C1 segment of cervical spinal cord (tissue), 14 donors: ENCODE measurements around the gene GCNT2.
"Not testable (repeated sequence)": the region's sequence is repeated elsewhere in the genome, so short reads cannot be mapped to it uniquely, and the experiment has no call there.

Experiments
- DNase-seq, 14 donors: peaks; one replicate each; lab custom pipeline; 2025; lab: John Stamatoyannopoulos, UW

Gene GCNT2

GRCh38 chr6:10521104-10521808, at the start of gene GCNT2:
Gene GCNT2 (plus strand): TSS chr6:10521351. CDS start chr6:10528912, 7,561 bp downstream.
- no peak for DNase-seq

GRCh38 chr6:10472634-10473033, 48.5 kb upstream of the GCNT2 start:
- no peak for DNase-seq

GRCh38 chr6:10478187-10479040, 42.7 kb upstream of the GCNT2 start:
- DNase-seq: no peak

DNA sequence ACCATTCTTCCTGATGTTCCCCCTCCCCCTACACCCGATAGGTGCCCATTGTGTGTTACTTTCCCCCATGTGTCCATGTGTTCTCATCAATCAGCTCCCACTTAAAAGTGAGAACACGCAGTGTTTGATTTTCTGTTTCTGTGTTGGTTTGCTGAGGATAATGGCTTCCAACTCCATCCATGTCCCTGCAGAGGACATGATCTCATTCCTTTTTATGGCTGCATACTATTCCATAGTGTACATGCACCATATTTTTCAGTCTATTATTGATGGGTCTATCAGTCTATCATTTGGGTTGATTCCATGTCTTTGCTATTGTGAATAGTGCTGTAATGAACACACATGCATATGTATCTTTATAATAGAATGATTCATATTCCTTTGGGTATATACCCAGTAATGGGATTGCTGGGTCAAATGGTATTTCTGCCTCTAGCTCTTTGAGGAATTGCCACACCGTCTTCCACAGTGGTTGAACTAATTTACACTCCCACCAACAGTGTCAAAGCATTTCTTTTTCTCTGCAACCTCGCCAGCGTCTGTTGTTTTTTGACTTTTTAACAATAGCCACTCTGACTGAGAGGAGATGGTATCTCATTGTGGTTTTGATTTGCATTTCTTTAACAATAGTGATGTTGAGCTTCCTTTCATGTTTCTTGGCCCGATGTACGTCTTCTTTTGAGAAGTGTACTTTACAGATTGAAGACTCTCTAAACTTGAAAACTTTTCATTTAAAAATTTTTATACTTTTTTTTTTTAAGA, 41.0 kb upstream of the GCNT2 start:
- DNase-seq: no peak

- DNase-seq: no peak
These were observed 40.0 kb upstream of the GCNT2 start for GRCh38 chr6:10481101-10481500.

GRCh38 chr6:10482636-10483257, 38.4 kb upstream of the GCNT2 start:
- no peak for DNase-seq

DNA sequence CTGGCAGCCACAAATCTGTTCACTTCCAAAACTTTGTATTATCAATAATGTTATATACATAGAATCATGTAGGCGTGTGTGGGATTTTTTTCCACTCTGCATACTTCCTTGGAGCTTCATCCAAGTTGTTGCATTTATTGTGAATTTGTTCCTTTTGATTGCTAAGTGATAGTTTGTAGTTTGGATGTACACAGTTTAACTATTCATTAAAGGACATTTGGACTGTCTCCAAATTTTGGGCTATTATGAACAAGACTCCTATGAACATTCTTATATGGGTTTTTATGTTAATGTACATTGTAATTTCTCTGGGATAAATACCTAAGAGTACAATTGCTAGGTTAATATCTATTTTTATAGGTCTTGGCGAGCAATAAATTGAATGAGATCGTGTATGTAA, 36.2 kb upstream of the GCNT2 start:
- DNase-seq: no peak

DNA sequence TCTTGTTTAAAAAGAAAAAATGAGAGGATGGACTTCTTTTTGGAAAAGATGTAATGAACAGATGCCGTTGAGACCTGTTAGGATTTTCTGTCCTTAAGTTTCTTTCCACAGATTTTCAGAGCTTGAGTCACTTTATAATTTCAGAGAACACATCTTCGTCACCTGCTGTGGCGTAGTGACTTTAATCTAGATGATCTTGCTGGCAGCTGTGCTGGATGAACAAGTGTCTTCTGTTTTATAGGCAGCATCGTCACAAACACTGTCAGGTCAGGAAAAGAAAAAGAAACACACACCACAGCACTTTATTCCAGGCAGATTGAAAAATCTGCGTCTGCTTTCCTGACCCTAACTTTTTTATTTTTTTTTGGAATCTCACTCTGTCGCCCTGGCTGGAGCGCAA, 35.7 kb upstream of the GCNT2 start:
- no peak for DNase-seq

- no peak for DNase-seq
These were observed 34.9 kb upstream of the GCNT2 start for GRCh38 chr6:10486215-10486614.

DNA sequence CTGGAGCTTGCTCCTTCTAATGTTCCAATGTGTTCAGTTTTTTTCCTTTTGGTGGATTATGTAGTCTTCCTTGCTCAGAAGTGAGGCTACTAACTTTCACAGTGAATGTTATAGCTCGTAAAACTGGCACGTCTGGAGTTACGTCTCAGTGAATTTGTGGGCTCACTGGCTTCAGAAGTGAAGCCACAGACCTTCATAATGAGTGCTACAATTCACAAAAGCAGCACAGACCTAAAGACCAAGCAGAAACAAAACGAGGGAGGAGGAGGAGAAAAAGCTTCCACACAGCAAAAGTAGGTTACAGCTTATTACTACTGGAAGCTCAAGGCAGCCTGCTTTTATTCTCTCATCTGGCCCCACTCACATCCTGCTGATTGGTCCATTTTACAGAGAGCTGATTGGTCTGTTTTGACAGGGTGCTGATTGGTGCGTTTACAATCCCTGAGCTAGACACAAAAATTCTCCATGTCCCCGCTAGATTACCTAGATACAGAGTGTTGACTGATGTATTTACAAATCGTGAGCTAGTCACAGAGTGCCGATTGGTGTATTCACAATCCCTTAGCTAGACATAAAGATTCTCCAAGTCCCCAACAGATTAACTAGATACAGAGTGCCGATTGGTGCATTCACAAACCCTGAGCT, 34.1 kb upstream of the GCNT2 start:
- not testable (repeated sequence) for DNase-seq

- DNase-seq: no peak
These were observed 33.4 kb upstream of the GCNT2 start for GRCh38 chr6:10487668-10488327.

DNA sequence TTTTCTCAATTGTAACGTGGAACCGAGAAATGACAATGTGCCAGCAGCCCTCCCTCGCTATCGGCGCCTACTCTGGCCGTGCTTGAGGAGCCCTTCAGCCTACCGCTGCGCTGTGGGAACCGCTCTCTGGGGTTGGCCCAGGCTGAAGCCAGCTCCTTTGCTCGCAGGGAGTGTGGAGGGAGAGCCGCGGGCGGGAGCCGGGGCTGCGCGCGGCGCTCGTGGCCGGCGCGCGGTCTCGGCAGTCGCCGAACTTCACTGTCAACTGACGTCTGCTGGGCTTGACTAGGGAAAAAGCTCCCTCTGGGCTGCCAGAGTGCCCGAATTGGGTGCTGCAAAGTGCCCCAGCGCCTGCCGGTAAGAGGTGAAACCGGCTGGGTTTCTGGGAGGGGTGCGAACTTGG, 29.7 kb upstream of the GCNT2 start:
- DNase-seq: no peak

GRCh38 chr6:10491905-10492304, 29.2 kb upstream of the GCNT2 start:
- DNase-seq: not testable (repeated sequence)

DNA sequence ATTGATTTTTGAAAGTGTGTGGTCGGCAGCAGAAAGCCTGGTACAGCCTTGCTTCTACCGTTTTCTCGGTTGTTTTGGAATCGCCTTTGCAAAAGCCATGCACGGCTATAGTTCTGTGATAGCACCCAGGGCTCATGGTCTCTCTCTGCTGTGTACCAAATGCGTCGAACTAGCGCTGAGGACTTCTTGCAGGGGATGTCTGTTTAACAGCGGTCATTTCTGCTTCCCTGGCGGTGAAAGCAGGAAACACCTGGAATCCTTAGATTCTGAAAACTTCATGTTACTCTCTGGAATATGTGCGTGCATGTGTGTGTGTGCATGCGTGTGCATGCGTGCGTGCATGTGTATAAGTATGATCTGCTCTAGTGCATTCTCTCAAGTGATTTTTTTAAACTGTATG, 26.1 kb upstream of the GCNT2 start:
- no peak for DNase-seq

GRCh38 chr6:10505529-10505928, 15.6 kb upstream of the GCNT2 start:
- DNase-seq: no peak

DNA sequence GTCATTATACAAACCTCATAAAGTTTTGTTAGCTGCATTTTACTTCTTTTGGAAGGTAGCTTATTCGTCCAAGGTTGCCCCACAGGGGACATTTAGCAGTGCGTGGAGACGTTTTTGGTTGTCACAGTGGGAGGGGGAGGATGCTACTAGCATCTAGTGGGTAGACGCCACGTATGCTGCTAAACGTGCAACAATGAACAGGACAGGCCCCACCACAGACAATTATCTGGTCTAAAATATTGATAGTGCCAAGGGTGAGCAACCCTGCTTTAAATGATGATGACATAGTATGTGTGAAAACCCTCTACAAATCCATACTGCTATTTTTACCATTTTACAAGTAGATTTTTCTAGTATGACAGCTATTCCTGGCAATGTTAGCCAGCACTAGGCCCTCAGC, 13.9 kb upstream of the GCNT2 start:
- DNase-seq: no peak

DNA sequence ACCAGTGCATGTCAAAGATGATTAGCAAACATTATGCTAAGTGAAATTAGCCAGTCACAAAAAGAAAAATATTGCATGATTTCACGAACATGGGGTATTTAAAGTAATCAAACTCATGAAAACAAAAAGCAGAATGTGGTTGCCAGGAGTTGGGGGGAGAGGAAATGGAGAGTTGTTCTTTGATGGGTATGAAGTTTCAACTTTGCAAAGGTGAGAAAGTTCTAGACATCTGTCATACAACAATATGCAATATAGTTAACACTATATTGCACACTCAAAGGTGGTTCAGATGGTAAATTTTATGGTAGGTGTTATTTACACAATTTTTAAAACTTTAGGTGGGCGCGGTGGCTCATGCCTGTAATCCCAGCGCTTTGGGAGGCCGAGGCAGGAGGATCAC, 13.4 kb upstream of the GCNT2 start:
- no peak for DNase-seq

- peak in 9 of 14 donors; percentile 10 to 52 (median 15) for DNase-seq
These were observed 10.4 kb upstream of the GCNT2 start for GRCh38 chr6:10510592-10511367.

DNA sequence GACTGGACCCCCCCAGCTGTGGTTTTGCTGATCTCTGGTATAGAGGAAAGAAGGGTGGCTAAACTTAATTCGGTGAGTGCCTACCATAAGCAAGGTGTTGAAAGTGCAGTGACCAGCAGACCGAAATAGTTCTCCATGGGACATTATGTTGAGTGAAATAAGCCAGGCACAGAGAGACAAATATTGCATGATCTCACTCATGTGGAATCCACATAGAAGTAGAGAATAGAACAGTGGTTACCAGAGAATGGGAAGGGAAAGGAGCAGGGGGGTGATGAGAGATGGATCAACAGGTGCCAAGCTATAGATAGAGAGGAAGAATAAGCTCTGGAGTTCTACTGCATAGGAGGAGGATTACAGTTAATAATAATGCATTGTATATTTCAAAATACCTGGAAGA, 9.7 kb upstream of the GCNT2 start:
- no peak for DNase-seq

GRCh38 chr6:10513544-10513943, 7.6 kb upstream of the GCNT2 start:
- DNase-seq: no peak
